ENCODE data around the gene AP4E1. TPM values are rescaled to one million over a fixed set of nuclear protein-coding genes. Genes with fewer than 3 reads are reported as not detected.

The AP4E1 gene
- polyA plus RNA-seq, 1 donor from 2014 or later = 8.6 TPM

GRCh38 chr15:50865515-50866353 is 42.7 kb upstream of the AP4E1 start:
- no peaks in the 10 kb centered on the region for H3K36me3 ChIP-seq (ENCODE audit: insufficient read depth, low read length)
- H3K9me2 ChIP-seq (ENCODE audit: insufficient read depth, low read length) = no peaks in the 10 kb centered on the region
- H3K9me3 ChIP-seq (ENCODE audit: low read length) = no peaks in the 10 kb centered on the region
- no peaks in the 10 kb centered on the region for H3K27me3 ChIP-seq (ENCODE audit: insufficient read depth, low read depth, low read length)
- no peaks in the 10 kb centered on the region for H3K79me2 ChIP-seq (replicated peaks; ENCODE audit: insufficient read depth, low read length)
- H3K9ac ChIP-seq (ENCODE audit: low read length) = no peak overlapping the region
- no peak overlapping the region for H2AFZ ChIP-seq (ENCODE audit: low read depth, low read length)
- no peak overlapping the region for H3K27ac ChIP-seq (ENCODE audit: low read length)
- no peaks in the 10 kb centered on the region for H4K20me1 ChIP-seq (ENCODE audit: insufficient read depth)
- H3K4me2 ChIP-seq (ENCODE audit: low read length) = no peak overlapping the region
- H3K4me3 ChIP-seq (ENCODE audit: low read length) = no peak overlapping the region
- no peaks in the 10 kb centered on the region for H3F3A ChIP-seq (ENCODE audit: insufficient read depth, low read length, poor library complexity, severe bottlenecking)
- no peak for TF ChIP-seq CTCF (IDR thresholded peaks at IDR 0.05; ENCODE audit: poor library complexity, severe bottlenecking)
- TF ChIP-seq EZH2 (IDR thresholded peaks at IDR 0.05; ENCODE audit: borderline replicate concordance, insufficient read depth, low read length, poor library complexity, severe bottlenecking) = no peak
- TF ChIP-seq RAD21 (conservative IDR thresholded peaks at IDR 0.05) = no peak

- H3K4me2 ChIP-seq (ENCODE audit: low read length) = no peak overlapping the region
- no peak overlapping the region for H3K9ac ChIP-seq (ENCODE audit: low read length)
- H3K36me3 ChIP-seq (ENCODE audit: insufficient read depth, low read length) = no peaks in the 10 kb centered on the region
- H3K27me3 ChIP-seq (ENCODE audit: insufficient read depth, low read depth, low read length) = no peaks in the 10 kb centered on the region
- TF ChIP-seq SMC3 (conservative IDR thresholded peaks at IDR 0.05; ENCODE audit: poor library complexity) (no peak), RAD21 (conservative IDR thresholded peaks at IDR 0.05) (no peak), EZH2 (IDR thresholded peaks at IDR 0.05; ENCODE audit: borderline replicate concordance, insufficient read depth, low read length, poor library complexity, severe bottlenecking) (no peak), POLR2AphosphoS5 (IDR thresholded peaks at IDR 0.05) (no peak), MXI1 (conservative IDR thresholded peaks at IDR 0.05; ENCODE audit: poor library complexity, severe bottlenecking) (no peak), REST (IDR thresholded peaks at IDR 0.05; ENCODE audit: borderline replicate concordance) (no peak), EP300 (conservative IDR thresholded peaks at IDR 0.05; ENCODE audit: poor library complexity, severe bottlenecking) (no peak), CTCF (IDR thresholded peaks at IDR 0.05; ENCODE audit: poor library complexity, severe bottlenecking) (no peak), TAF1 (IDR thresholded peaks at IDR 0.05; ENCODE audit: low read depth) (no peak)
- no peaks in the 10 kb centered on the region for H3K9me2 ChIP-seq (ENCODE audit: insufficient read depth, low read length)
- no peaks in the 10 kb centered on the region for H3K9me3 ChIP-seq (ENCODE audit: low read length)
- no peak overlapping the region for H2AFZ ChIP-seq (ENCODE audit: low read depth, low read length)
- H3K79me2 ChIP-seq (replicated peaks; ENCODE audit: insufficient read depth, low read length) = no peaks in the 10 kb centered on the region
- no peak overlapping the region for H3K27ac ChIP-seq (ENCODE audit: low read length)
- no peaks in the 10 kb centered on the region for H4K20me1 ChIP-seq (ENCODE audit: insufficient read depth)
- no peaks in the 10 kb centered on the region for H3F3A ChIP-seq (ENCODE audit: insufficient read depth, low read length, poor library complexity, severe bottlenecking)
- H3K4me3 ChIP-seq (ENCODE audit: low read length) = no peak overlapping the region
Measured at GRCh38 chr15:50871832-50872231, 36.7 kb upstream of the AP4E1 start.
